Mucosa of descending colon (tissue), 3 donors: ENCODE results near the gene ZSWIM3. TPM values are rescaled to one million over a fixed set of nuclear protein-coding genes. Genes with fewer than 3 reads are reported as not detected.

Source experiments
- ATAC-seq: fragments of 200-7000 bp; cut with Tn5 transposase; one replicate; pipeline ENCODE4 v1.9.1; 2020; ENCODE audit warnings: mild to moderate bottlenecking, moderate library complexity
- DNase-seq, 3 donors: peaks; one replicate each; pipeline ENCODE4 v3.0.0-alpha.2; 2020
- H3K36me3 ChIP-seq: fragments of 200-600 bp; one replicate; pipeline ENCODE4 v1.8.0; 2021; ENCODE audit warnings: low read depth, mild to moderate bottlenecking
- H3K4me1 ChIP-seq: fragments of 200-600 bp; one replicate; pipeline ENCODE4 v1.8.0; 2021; ENCODE audit warnings: low read depth, mild to moderate bottlenecking
- H3K4me3 ChIP-seq: fragments of 200-600 bp; one replicate; pipeline ENCODE4 v1.8.0; 2021; ENCODE audit warnings: mild to moderate bottlenecking
- H3K9me3 ChIP-seq: fragments of 200-600 bp; one replicate; pipeline ENCODE4 v1.8.0; 2021; ENCODE audit warnings: mild to moderate bottlenecking
- CTCF ChIP-seq: fragments of 200-600 bp; IDR thresholded peaks from one replicate; pipeline ENCODE4 v1.8.0; 2022; ENCODE audit warnings: antibody characterized with exemption, mild to moderate bottlenecking
- intact Hi-C, 2 donors: fragments of 100-400 bp; cut with DNase I in 1 of 2; cut with micrococcal nuclease in 1 of 2; formaldehyde crosslinking; loops; one replicate each; pipeline versions ENCODE4 v1.11.0 to v1.11.1; 2022; cut with DNase I, micrococcal nuclease
- total RNA-seq, 3 donors: library from RNA; stranded (reverse); fragmentation: NEBNext Ultra II Directional in 2 of 3; extraction: Animal tissue kit (Norgen Biotek cat#: 25700) in 2 of 3; gene quantifications; one replicate each; pipeline versions ENCODE4 v1.2.1 to v1.2.4, GENCODE V29; 2021 to 2023
- donor health status: DM: no; HTN: no; CAD: no; lungs with moderate emphysema.
- donor health status: DM: no; HTN: no; CAD: no.
- donor health status: DM: no; HTN: yes; CAD: no.

The ZSWIM3 gene
- total RNA-seq, 3 donors from 2014 or later, result 3.3 to 7.4 (median 5.7) TPM

- DNase-seq, result peak; percentile 56 to 82 (median 71)
- peaks cover 19% of the 10 kb centered on the region for H3K4me1 ChIP-seq
- no peaks in the 10 kb centered on the region for H3K36me3 ChIP-seq
- TF ChIP-seq CTCF, result no peak
- no peaks in the 10 kb centered on the region for H3K9me3 ChIP-seq
- intact Hi-C loops, result no loop called here
- H3K4me3 ChIP-seq, result no peak within 1 kb of the TSS
- peak; percentile 6 for ATAC-seq
Observed at GRCh38 chr20:45911486-45912343, 54.3 kb downstream of the ZSWIM3 start, which contains the start of gene PLTP. TSS of gene PLTP (minus strand) at chr20:45912155. CDS start at chr20:45911452, 703 bp downstream.

- Histone ChIP-seq H3K36me3 (no peaks in the 10 kb centered on the region), H3K4me1 (peaks cover 19% of the 10 kb centered on the region), H3K4me3 (no peak overlapping the region), H3K9me3 (no peaks in the 10 kb centered on the region)
- intact Hi-C loops, result no loop called here
- TF ChIP-seq CTCF, result no peak
- DNase-seq, result no peak
- ATAC-seq, result no peak
Observed at GRCh38 chr20:45912344-45912682, 54.9 kb downstream of the ZSWIM3 start.

- no peak for TF ChIP-seq CTCF
Observed at GRCh38 chr20:45913116-45913515, 55.7 kb downstream of the ZSWIM3 start.

GRCh38 chr20:45917790-45918141, 60.4 kb downstream of the ZSWIM3 start:
- ATAC-seq (peak; percentile 6), DNase-seq (no peak)
- no peak for TF ChIP-seq CTCF
- Histone ChIP-seq H3K4me3 (no peak overlapping the region), H3K36me3 (no peaks in the 10 kb centered on the region), H3K9me3 (no peaks in the 10 kb centered on the region), H3K4me1 (peaks cover 12% of the 10 kb centered on the region)
- intact Hi-C loops, result no loop called here

More at GRCh38 chr20:45913116-45913515, 55.7 kb downstream of the ZSWIM3 start:
- no peaks in the 10 kb centered on the region for H3K36me3 ChIP-seq
- no peak for DNase-seq
- no peak for ATAC-seq
- no peaks in the 10 kb centered on the region for H3K9me3 ChIP-seq
- intact Hi-C loops, result no loop called here
- no peak overlapping the region for H3K4me3 ChIP-seq
- peaks cover 21% of the 10 kb centered on the region for H3K4me1 ChIP-seq

GRCh38 chr20:45918182-45918737, 60.8 kb downstream of the ZSWIM3 start:
- ATAC-seq (peak; percentile 65), DNase-seq (no peak)
- Histone ChIP-seq H3K4me1 (peaks cover 11% of the 10 kb centered on the region), H3K36me3 (no peaks in the 10 kb centered on the region), H3K4me3 (no peak overlapping the region), H3K9me3 (no peaks in the 10 kb centered on the region)
- TF ChIP-seq CTCF, result no peak
- intact Hi-C loops, result no loop called here
